NCI-H2196 treated with DMSO at 0.1 percent for 48 hours (cell line): ENCODE results near the gene PI16.

Source experiments
- DNase-seq: peaks from one replicate; lab custom pipeline; 2025; ENCODE audit not compliant: unreplicated experiment; lab: John Stamatoyannopoulos, UW

The PI16 gene

GRCh38 chr6:36999061-36999750 lies 44.7 kb downstream of the PI16 start:
- DNase-seq, result peak; percentile 29

GRCh38 chr6:36999751-37000125 lies 45.2 kb downstream of the PI16 start:
- no peak for DNase-seq

GRCh38 chr6:37004044-37004980 lies 49.8 kb downstream of the PI16 start:
- DNase-seq, result no peak

- no peak for DNase-seq
These were observed 50.7 kb downstream of the PI16 start, which contains the start of gene FGD2 for GRCh38 chr6:37005061-37005810. TSS of gene FGD2 (plus strand) at chr6:37005655. CDS start at chr6:37005818, 163 bp downstream.

- DNase-seq, result no peak
These were observed 51.5 kb downstream of the PI16 start for GRCh38 chr6:37005827-37006567.

GRCh38 chr6:37006793-37007339 lies 52.3 kb downstream of the PI16 start:
- no peak for DNase-seq

- no peak for DNase-seq
These were observed 53.0 kb downstream of the PI16 start for GRCh38 chr6:37007340-37008043.

GRCh38 chr6:37008484-37009465 lies 54.2 kb downstream of the PI16 start:
- no peak for DNase-seq

GRCh38 chr6:37010402-37010892 lies 55.9 kb downstream of the PI16 start:
- DNase-seq, result no peak

GRCh38 chr6:37011656-37012378 lies 57.3 kb downstream of the PI16 start:
- DNase-seq, result no peak

- no peak for DNase-seq
These were observed 59.3 kb downstream of the PI16 start for GRCh38 chr6:37013516-37014491.
